Lower leg skin (tissue), 3 donors: ENCODE results near the gene SPARC.

Experiments used
- CTCF ChIP-seq, 3 donors: fragments of 450-650 bp; IDR thresholded peaks; one replicate each; pipeline ENCODE4 v1.5.1; 2016; ENCODE audit warnings: antibody characterized with exemption in 3 of 3, mild to moderate bottlenecking in 3 of 3, moderate library complexity in 2 of 3
- POLR2A ChIP-seq, 2 donors: fragments of 450-650 bp; IDR thresholded peaks; one replicate each; pipeline ENCODE4 v1.6.1; 2016 to 2017; ENCODE audit warnings: antibody characterized with exemption in 2 of 2, mild to moderate bottlenecking in 1 of 2, moderate library complexity in 1 of 2

DNA sequence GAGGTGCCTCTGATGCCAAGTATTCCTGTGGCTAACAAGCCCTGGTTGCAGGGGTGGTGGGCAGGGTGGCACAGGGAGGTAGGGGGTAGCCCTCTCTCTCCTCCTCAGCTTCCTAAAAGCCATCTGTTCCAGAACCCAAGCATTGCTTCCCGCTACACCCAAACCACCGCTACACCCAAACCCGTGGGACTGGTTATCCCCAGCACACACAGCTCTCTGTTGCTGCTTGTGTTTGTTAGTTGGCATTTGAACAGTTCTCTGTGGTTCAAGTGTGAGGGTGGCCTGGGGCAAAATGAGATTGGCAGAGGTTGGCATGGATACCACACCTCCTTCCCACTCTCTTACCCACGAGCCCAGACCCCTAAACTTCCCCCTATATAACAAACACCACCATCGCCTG, 40.4 kb downstream of the SPARC start:
- TF ChIP-seq CTCF (IDR thresholded peaks at IDR 0.05) (no peak), POLR2A (IDR thresholded peaks at IDR 0.05) (no peak)
